GM21786 (cell line): ENCODE data around the gene MARCO.
A peak's percentile ranks its signal among the peaks of the same experiment; 100 is the strongest.
"Not testable (repeated sequence)": the region's sequence is repeated elsewhere in the genome, so short reads cannot be mapped to it uniquely, and the experiment has no call there.

Experiments used
- ATAC-seq: cut with Tn5 transposase; IDR thresholded peaks from one replicate; pipeline ENCODE4 v1.9.1; 2021; ENCODE audit not compliant: unreplicated experiment

MARCO gene

DNA sequence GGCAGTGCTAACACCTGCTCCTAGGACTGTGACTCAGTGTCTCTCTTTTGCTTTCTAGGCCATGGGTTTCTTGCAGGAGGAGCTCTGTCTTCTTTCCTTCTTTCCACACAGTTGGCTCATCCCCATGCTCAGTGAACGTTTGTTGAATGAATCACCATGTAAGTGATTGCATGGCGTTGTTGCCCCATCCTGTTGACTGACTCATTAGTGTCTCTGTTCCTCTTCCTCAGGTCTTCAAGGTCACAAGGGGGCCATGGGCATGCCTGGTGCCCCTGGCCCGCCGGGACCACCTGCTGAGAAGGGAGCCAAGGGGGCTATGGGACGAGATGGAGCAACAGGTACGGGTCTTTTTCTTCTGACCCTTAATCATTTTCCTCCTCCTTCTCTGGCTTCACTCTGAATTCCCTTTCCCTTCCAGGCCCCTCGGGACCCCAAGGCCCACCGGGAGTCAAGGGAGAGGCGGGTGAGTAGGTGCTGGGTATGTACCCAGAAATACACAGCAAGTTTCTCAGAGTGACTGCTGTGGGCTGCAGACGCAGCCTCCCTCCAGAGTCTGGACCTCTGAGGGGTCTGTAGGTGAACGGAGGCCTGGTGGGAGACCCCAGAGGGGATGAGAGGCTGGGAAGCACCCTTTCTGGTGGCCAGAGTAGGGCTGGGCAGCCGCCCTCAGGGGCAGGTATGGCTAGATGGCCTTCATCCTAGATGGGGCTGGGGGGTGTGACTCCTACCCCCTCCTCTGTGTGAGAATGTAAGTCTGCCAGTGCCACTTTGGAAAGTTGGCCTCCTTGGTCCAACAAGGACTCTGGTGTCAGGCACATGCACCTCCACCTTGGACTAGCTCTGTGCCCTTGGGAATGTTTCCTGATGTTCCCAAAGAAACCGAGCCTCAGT is 32.4 kb downstream of the MARCO start:
- ATAC-seq, result no peak

DNA sequence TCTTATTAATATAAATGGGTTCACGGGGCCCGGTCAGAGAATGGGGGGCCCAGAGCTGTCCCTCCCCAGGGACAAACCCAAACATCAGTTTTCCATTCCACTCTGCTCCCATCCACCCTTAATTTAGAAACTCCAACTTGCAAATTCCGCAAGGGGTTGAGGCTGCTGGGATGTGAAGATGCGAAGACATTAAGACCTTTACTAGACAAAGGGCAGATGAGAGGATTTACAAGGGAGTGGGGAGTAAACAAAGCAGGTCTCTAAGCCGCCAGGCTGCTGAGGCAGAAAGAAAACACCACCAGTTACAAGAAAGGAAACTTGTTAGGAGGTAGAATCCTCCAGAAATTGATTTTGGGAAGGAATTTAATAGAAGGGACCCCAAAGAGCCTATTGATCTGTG is 33.1 kb downstream of the MARCO start:
- ATAC-seq, result no peak

DNA sequence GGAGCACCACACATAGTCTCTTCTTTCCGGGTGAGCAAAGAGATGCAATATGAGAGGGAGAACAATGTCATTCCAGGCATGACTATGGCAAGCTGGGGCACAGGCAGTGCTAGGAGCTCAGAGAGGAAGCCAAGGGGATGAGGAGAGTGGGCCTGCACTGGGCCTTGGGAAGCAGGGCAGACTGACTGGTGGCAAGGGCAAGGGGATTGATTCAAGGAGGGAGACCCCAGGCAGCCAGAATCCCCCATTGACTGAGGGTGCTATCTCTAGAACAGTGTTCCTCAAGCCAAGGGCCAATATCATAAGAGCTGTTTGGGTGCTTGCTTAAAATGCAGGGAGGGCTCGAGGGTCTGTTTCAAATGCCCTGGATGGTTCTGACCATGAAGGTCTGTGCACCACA is 36.1 kb downstream of the MARCO start:
- ATAC-seq, result no peak

DNA sequence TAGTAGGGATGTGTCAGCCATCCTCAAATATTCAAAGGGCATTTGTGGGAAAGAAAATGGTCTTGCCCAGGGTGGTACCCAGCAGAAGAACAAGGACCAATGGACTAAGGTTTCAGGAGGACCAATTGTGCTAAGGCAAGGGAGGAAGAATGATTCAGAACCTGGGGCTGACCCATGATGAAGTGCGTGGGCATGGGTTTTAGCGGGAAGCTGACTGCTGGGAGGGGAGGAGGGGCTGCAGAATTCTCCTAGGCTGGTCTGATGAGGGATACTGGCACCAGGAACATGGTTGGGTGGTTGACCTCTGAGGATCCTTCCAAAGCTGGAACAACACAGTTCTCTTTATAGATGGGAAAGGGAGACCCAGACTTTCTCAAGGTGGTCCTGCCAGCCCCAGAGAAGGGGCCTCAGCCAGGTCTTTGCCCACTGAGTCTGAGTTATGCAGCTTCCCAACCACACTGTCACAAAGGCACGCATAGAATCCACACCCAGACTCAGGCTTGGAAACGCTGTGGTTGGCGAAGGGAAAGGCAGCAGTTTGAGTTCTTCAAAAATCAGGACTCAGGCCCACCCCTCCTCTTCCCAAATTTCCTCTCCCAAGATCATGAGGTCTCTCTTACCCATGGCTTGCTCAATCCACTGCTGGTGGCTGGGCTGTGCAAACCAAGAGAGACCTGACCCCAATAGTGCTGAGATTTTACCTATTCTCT is 37.3 kb downstream of the MARCO start:
- ATAC-seq, result no peak

DNA sequence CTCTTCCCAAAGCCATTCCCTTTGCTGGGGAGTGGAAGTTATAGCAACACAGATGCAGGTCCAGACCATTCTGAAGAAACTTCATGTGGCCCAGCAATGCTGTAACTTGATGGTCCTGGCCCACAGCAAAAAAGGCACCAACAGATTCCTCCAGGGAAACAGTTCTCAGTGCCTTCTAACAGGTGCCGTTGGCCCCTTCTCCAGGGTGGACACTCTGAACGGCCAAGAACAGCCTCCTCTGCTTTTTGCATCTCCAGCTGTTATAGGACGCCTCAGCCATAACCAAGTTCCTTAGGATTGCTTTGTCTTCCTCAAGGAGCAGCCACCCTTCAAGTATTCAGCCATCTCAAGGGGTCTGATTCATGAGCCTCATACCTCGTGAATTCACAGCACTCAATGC is 38.0 kb downstream of the MARCO start:
- no peak for ATAC-seq

- no peak for ATAC-seq
Observed at GRCh38 chr2:118980573-118980972, 38.6 kb downstream of the MARCO start.

DNA sequence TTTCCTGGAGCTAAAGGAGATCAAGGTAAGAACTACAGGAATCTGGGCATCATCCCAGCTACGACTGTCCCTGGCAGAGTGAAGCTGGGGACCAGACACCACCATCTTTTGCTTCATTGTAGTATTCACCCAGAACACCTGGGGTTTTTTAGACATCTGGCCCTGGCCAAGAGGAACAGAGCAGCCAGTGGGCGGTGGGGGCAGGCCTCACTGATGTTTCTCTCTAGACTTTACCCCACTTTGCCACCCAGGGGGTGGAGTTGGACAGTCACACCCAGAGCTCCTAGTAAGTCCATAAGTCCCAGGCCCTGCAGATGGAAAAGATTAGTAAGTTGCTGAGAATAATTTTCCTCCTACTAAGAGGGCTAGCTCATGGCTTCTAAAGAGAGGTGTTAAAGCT is 39.6 kb downstream of the MARCO start:
- no peak for ATAC-seq

DNA sequence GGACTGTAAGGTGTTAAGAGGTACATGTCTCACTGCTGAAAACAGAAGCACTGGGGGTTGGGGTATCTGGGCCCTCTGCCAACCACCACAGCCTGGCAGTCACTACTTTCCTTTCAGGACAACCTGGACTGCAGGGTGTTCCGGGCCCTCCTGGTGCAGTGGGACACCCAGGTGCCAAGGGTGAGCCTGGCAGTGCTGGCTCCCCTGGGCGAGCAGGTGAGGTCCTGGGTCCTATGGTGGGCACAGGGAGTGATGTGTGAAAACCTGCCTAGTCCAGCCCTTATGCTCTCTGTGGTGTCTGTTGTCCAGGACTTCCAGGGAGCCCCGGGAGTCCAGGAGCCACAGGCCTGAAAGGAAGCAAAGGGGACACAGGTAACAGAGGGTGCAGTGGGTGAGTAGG is 40.0 kb downstream of the MARCO start:
- ATAC-seq, result no peak

GRCh38 chr2:118983133-118983532 is 41.1 kb downstream of the MARCO start:
- no peak for ATAC-seq

DNA sequence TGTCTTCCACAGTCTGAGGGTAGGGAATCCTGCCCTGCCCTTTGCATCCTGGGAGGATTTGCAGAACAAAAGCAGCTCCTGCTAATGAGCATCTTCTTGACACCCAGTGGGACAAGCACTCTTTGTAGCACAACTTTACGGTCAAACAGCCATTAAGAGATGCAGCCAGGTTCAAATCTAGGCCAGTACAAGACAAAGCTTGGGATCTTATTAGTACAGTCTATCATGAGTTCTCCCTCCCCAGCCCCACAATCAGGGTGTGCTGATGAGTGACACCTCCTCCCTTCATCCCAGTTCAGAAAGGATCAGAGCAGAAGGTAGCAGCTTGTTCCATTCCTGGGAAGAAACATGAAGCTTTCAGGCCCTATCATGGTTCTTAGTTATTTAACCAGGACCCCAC is 41.9 kb downstream of the MARCO start:
- no peak for ATAC-seq

DNA sequence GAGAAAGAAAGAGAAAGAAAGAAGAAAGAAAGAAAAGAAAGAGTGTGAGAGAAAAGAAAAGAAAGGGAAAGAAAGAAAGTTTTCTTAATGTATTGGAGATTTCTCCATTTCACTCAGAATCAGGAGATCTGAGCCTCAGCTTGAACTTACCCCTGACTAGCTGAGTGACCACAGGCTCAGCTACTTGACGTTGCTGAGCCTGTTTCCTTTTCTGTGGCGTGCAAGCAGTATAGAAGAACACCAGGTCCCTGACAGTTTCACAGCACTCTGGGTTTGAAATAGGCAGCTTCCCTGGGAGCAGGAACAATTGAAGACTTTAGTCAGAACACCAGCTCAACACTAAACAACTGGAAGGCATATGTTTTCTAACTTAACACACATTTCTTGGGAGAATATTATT is 44.7 kb downstream of the MARCO start:
- ATAC-seq, result peak; percentile 63

DNA sequence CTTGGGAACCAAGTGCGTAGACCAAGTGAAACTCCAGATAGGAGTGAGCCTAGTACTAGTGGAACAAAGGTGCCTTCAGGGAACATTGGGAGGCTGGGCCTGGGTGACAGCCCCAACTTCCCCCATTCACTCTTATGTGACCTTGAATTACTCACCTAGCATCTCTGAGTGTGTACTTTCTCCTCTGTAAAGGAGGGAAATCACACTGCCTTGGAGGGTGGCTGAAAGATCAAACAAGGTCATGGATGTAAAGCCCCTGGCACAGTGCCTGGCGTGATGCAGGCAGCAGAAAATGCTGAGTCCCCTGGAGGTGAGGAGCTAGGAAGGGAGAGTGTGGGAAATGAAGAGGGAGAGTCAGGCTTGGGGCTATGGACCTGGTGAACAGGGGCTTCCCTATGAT is 45.9 kb downstream of the MARCO start:
- ATAC-seq, result peak; percentile 36

DNA sequence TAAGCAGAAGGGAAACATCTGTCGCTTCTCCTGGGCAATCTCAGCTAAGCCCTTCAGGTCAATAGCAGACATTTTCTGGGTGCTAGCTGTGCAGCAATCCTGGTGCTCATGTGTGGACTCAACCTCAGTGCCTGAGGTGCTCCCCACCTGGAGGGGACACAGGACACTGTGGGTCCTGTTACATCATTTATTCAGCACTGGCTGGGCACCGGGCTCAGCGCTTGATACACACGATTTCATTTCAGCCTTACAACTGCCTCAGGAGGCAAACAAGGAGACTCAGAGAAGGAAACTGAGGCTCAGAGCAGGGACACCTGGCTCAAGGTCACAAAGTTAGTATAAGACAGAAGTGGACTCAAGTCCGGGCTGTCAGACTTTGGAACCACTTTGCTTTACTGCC is 46.7 kb downstream of the MARCO start:
- no peak for ATAC-seq

DNA sequence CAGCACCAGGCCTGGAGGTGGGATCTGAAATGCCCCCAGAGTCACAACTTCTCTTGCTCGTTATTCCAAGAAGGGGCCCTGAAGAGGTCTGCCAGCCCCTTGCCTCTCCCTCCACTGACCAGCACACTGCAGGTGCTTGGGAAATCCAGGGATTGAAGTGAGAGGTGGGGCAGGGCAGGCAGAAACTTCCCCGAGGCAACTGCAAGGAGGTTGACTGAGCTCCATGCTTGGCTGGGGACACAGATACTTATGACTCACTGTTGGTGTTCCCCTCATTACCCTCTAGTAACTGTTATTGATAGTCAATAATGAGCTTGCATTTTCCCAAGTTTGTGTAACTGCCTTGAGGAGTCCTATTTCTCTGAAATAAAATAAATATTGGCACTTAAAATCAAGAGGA is 47.5 kb downstream of the MARCO start:
- peak; percentile 57 for ATAC-seq

DNA sequence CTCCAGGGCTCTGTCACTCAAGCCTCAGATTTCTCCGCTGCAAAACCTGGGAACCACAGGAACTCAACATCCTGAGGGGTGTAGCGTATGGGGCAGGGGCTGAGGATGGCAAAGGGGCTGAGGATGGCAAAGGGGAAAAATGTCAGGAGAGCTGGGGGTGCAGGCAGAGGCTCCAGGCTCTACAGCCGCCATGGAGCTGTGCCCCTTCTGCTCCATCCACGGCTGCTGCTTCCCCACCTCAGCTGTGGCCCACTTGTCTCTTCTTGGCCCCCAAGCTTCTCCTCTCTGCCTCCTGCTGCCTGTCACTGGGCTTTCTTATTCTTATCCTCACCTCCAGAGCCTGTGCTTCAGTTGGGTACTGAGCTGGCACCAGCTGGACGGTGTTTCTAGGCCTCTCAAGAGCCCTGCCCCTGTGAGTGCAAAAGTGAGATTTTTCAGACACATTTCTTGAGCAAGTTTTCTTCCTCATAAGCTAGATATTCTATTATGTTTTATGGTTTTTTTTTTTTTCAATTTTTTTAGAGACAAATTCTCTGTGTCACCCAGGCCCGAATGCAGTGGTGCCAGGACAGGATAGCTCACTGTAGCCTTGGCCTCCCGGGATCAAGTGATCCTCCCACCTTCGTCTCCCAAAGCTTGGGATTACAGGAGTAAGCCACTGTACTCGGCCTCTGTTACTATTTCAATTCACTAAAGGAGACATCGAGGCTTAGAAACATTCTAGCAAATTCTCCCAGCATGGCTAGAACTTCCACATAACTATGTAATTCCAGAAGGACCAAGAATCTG is 49.0 kb downstream of the MARCO start:
- no peak for ATAC-seq

- no peak for ATAC-seq
Observed at GRCh38 chr2:118991554-118991953, 49.6 kb downstream of the MARCO start.

GRCh38 chr2:118992740-118993391 is 50.9 kb downstream of the MARCO start:
- ATAC-seq, result no peak

- ATAC-seq, result no peak
Observed at GRCh38 chr2:118993392-118993752, 51.4 kb downstream of the MARCO start.

- ATAC-seq, result no peak
Observed at GRCh38 chr2:118994172-118994700, 52.2 kb downstream of the MARCO start.

DNA sequence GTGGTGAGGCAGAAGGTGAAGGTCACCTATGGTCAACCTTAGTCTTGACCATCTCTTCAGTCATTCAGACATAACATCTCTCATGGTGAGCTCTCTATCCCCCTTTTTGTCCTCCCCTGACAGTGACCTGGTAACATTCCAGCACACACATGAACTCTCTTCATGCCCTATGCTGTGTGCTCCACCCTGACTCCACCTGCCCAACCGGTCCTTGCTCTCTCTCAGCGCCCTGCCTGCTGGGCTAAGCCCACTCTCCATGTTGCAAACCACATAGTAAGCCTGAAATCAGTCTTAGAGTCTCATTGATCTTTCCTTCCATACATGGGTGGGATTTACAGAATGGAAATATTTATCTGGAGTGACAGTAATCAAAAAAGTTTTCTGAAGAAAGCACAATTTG is 52.8 kb downstream of the MARCO start:
- no peak for ATAC-seq

GRCh38 chr2:119003856-119004255 is 61.9 kb downstream of the MARCO start:
- not testable (repeated sequence) for ATAC-seq
